ENCODE measurements around the gene VWA5B1. TPM values are rescaled to one million over a fixed set of nuclear protein-coding genes. Genes with fewer than 3 reads are reported as not detected.
"Not testable (repeated sequence)": the region's sequence is repeated elsewhere in the genome, so short reads cannot be mapped to it uniquely, and the experiment has no call there.

VWA5B1 gene
- total RNA-seq, 4 donors from 2014 or later = 0.16 TPM; not detected in 3

- H3K27ac ChIP-seq = no peak overlapping the region
- no peaks in the 10 kb centered on the region for H3K4me1 ChIP-seq
- TF ChIP-seq POLR2A (IDR thresholded peaks at IDR 0.05) (no peak), EP300 (IDR thresholded peaks at IDR 0.05) (no peak), POLR2AphosphoS5 (IDR thresholded peaks at IDR 0.05) (no peak)
- TF ChIP-seq, protein P1, sequence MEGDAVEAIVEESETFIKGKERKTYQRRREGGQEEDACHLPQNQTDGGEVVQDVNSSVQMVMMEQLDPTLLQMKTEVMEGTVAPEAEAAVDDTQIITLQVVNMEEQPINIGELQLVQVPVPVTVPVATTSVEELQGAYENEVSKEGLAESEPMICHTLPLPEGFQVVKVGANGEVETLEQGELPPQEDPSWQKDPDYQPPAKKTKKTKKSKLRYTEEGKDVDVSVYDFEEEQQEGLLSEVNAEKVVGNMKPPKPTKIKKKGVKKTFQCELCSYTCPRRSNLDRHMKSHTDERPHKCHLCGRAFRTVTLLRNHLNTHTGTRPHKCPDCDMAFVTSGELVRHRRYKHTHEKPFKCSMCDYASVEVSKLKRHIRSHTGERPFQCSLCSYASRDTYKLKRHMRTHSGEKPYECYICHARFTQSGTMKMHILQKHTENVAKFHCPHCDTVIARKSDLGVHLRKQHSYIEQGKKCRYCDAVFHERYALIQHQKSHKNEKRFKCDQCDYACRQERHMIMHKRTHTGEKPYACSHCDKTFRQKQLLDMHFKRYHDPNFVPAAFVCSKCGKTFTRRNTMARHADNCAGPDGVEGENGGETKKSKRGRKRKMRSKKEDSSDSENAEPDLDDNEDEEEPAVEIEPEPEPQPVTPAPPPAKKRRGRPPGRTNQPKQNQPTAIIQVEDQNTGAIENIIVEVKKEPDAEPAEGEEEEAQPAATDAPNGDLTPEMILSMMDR (IDR thresholded peaks at IDR 0.05) = no peak
- peaks cover 6% of the 10 kb centered on the region for H3K27me3 ChIP-seq
- DNase-seq (ENCODE audit: low spot score in 2 of 2) = no peak
- no peaks in the 10 kb centered on the region for H3K9me3 ChIP-seq
- 55% methylated on average over 4 of the region's 4 CpGs for WGBS
- no peaks in the 10 kb centered on the region for H3K36me3 ChIP-seq
- no peak overlapping the region for H3K4me3 ChIP-seq
Measured at GRCh38 chr1:20265250-20265649, 25.4 kb upstream of the VWA5B1 start.

DNA sequence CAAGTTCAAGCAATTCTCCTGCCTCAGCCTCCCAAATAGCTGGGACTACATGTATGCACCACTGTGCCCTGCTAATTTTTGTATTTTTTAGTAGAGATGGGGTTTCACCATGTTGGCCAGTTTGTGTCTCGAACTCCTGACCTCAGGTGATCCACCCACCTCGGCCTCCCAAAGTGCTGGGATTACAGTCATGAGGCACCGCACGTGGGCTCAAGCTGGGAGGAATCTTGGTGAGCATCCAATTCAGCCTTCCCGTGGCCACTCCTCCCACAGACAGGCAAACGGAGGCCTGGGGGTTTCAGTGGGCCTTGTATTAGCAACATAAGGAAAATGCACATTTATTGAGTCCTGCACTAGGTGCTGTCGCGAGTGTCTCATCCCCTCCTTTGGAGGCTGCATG, 24.5 kb upstream of the VWA5B1 start:
- no peaks in the 10 kb centered on the region for H3K36me3 ChIP-seq
- H3K9me3 ChIP-seq = no peaks in the 10 kb centered on the region
- no peak for TF ChIP-seq POLR2A (IDR thresholded peaks at IDR 0.05)
- TF ChIP-seq POLR2AphosphoS5 (IDR thresholded peaks at IDR 0.05) = no peak
- no peak for TF ChIP-seq EP300 (IDR thresholded peaks at IDR 0.05)
- TF ChIP-seq, protein P1 (IDR thresholded peaks at IDR 0.05) = no peak
- H3K4me1 ChIP-seq = no peaks in the 10 kb centered on the region
- no peak overlapping the region for H3K4me3 ChIP-seq
- peaks cover 10% of the 10 kb centered on the region for H3K27me3 ChIP-seq
- H3K27ac ChIP-seq = no peak overlapping the region
- DNase-seq (ENCODE audit: low spot score in 2 of 2) = no peak
- WGBS = 68% methylated on average over 2 of the region's 8 CpGs

- Histone ChIP-seq H3K9me3 (no peaks in the 10 kb centered on the region), H3K27ac (no peak overlapping the region), H3K4me3 (no peak overlapping the region), H3K4me1 (no peaks in the 10 kb centered on the region), H3K27me3 (peaks cover 7% of the 10 kb centered on the region), H3K36me3 (no peaks in the 10 kb centered on the region)
- DNase-seq (ENCODE audit: low spot score in 2 of 2) = no peak
- TF ChIP-seq, protein P1 (IDR thresholded peaks at IDR 0.05) = no peak
- no peak for TF ChIP-seq POLR2A (IDR thresholded peaks at IDR 0.05)
- TF ChIP-seq EP300 (IDR thresholded peaks at IDR 0.05) = no peak
- no peak for TF ChIP-seq POLR2AphosphoS5 (IDR thresholded peaks at IDR 0.05)
- 76% methylated on average over 6 of the region's 6 CpGs for WGBS
Measured at GRCh38 chr1:20266642-20267041, 24.0 kb upstream of the VWA5B1 start.

DNA sequence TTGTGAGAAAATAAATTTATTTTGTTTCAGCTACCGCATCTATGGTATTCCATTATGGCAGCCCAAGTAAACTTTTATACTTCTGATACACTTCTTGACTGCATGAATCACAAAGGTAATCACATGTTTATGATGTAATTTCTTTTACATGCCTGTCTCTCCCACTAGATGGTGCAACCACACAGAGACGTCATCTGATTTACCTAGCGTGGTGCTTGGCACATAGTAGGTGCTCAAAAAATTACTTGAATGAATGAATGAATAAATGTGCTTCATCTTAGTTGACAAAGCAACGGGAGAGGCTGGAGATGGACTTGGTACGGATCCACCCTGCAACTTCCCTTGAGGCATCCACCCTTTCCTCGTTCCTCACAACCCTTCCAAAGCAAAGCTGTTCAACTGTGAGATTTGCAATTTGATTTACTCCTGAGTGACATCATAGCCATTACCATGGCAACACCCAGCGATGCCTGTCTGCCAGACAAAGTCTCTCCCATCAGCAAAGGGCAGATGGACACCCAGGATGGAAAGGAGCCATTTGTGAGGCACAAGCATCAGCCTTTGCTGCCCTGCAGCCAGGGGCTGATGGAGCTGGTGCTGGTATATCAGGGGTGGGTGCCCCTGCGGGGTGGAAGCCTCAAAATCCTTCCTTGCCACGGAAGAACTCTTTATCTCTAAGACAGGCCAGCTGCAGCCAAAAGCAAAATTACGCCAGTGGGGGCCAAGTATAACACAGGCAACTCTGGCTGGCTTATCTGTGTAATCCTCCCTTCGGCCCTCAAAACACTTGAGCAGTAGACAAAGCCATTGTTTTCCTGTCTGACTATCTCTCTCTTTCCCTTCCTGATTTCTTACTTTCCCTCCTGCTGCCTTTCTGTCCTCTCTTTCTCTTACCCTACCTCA, 18.9 kb upstream of the VWA5B1 start:
- H3K36me3 ChIP-seq = no peaks in the 10 kb centered on the region
- H3K4me1 ChIP-seq = no peaks in the 10 kb centered on the region
- H3K9me3 ChIP-seq = no peaks in the 10 kb centered on the region
- TF ChIP-seq EP300 (IDR thresholded peaks at IDR 0.05) (no peak), POLR2AphosphoS5 (IDR thresholded peaks at IDR 0.05) (no peak), POLR2A (IDR thresholded peaks at IDR 0.05) (no peak)
- TF ChIP-seq, protein P1 (IDR thresholded peaks at IDR 0.05) = no peak
- H3K27ac ChIP-seq = no peak overlapping the region
- DNase-seq (ENCODE audit: low spot score in 2 of 2) = no peak
- H3K27me3 ChIP-seq = peaks cover 25% of the 10 kb centered on the region
- WGBS = 73% methylated on average over 10 of the region's 11 CpGs
- no peak overlapping the region for H3K4me3 ChIP-seq

DNA sequence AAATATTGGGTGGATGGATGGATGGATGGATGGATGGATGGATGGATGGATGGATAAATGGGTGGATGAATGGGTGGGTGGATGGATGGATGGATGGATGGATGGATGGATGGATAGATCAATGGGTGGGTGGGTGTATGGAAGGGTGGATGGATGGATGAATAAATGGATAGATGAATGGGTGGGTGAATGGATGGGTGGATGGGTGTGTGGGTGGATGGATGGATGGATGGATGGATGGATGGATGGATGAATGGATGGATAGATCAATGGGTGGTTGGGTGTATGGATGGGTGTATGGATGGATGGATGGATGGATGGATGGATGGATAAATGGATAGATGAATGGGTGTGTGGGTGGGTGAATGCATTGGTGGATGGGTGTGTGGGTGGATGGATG, 17.0 kb upstream of the VWA5B1 start:
- not testable (repeated sequence) for H3K4me1 ChIP-seq; H3K9me3 ChIP-seq; DNase-seq (ENCODE audit: low spot score in 2 of 2); H3K4me3 ChIP-seq; H3K27ac ChIP-seq; H3K36me3 ChIP-seq
- H3K27me3 ChIP-seq = peaks cover 25% of the 10 kb centered on the region
